ENCODE measurements around the gene RAB3A. TPM values are rescaled to one million over a fixed set of nuclear protein-coding genes. Genes with fewer than 3 reads are reported as not detected.
A peak's percentile ranks its signal among the peaks of the same experiment; 100 is the strongest.

The RAB3A gene
- polyA plus RNA-seq, 2 of the 4 experiments (the other 2 are of a cell fraction): 0.39 to 1.0 TPM

GRCh38 chr19:18192673-18193387 lies 11.0 kb downstream of the RAB3A start, which contains the start of gene MPV17L2 (continued):
- no peak for TF ChIP-seq RARB (CRISPR knock-in tag; IDR thresholded peaks at IDR 0.05)
- TF ChIP-seq, protein P1, sequence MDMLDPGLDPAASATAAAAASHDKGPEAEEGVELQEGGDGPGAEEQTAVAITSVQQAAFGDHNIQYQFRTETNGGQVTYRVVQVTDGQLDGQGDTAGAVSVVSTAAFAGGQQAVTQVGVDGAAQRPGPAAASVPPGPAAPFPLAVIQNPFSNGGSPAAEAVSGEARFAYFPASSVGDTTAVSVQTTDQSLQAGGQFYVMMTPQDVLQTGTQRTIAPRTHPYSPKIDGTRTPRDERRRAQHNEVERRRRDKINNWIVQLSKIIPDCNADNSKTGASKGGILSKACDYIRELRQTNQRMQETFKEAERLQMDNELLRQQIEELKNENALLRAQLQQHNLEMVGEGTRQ (IDR thresholded peaks at IDR 0.05): no peak
- 0 out of 2 replicates have a peak, but pooled peaks have one; percentile 36 for TF ChIP-seq ZSCAN20 (CRISPR knock-in tag; IDR thresholded peaks at IDR 0.05)
- TF ChIP-seq, protein P2, sequence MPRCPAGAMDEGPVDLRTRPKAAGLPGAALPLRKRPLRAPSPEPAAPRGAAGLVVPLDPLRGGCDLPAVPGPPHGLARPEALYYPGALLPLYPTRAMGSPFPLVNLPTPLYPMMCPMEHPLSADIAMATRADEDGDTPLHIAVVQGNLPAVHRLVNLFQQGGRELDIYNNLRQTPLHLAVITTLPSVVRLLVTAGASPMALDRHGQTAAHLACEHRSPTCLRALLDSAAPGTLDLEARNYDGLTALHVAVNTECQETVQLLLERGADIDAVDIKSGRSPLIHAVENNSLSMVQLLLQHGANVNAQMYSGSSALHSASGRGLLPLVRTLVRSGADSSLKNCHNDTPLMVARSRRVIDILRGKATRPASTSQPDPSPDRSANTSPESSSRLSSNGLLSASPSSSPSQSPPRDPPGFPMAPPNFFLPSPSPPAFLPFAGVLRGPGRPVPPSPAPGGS (IDR thresholded peaks at IDR 0.05): no peak
- TF ChIP-seq ATOH8 (CRISPR knock-in tag; IDR thresholded peaks at IDR 0.05; ENCODE audit: low read depth): peak; percentile 71; the same call in 1 of the 2 replicates
- TF ChIP-seq RAD21 (conservative IDR thresholded peaks at IDR 0.05 in 1 of 2, IDR thresholded peaks at IDR 0.05 in 1 of 2): no peak
- TF ChIP-seq POLR2A (IDR thresholded peaks at IDR 0.05; ENCODE audit: low read length): peak; percentile 61
- TF ChIP-seq MAFK (IDR thresholded peaks at IDR 0.05; ENCODE audit: partially characterized antibody): no peak
- TF ChIP-seq RNF2 (IDR thresholded peaks at IDR 0.05; ENCODE audit: borderline replicate concordance, low read depth): no peak
- no peak for TF ChIP-seq POLR2AphosphoS2 (conservative IDR thresholded peaks at IDR 0.05; ENCODE audit: low read length)
- no peak for TF ChIP-seq E2F6 (IDR thresholded peaks at IDR 0.05; ENCODE audit: borderline replicate concordance, low read depth)
- TF ChIP-seq, protein P3, sequence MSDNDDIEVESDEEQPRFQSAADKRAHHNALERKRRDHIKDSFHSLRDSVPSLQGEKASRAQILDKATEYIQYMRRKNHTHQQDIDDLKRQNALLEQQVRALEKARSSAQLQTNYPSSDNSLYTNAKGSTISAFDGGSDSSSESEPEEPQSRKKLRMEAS (IDR thresholded peaks at IDR 0.05): peak; percentile 35; the same call in 1 of the 2 replicates
- TF ChIP-seq EHMT2 (IDR thresholded peaks at IDR 0.05; ENCODE audit: low read depth): no peak
- TF ChIP-seq ZC3H11A (IDR thresholded peaks at IDR 0.05): no peak
- 0 out of 2 replicates have a peak, but pooled peaks have one; percentile 42 for TF ChIP-seq TFCP2L1 (CRISPR knock-in tag; IDR thresholded peaks at IDR 0.05)
- no peak for TF ChIP-seq MAZ (IDR thresholded peaks at IDR 0.05; ENCODE audit: borderline replicate concordance, low read depth, low read length)
- TF ChIP-seq HEYL (CRISPR knock-in tag; IDR thresholded peaks at IDR 0.05): peak; percentile 49; the same call in 1 of the 2 replicates
- peak; percentile 87; the same call in 1 of the 2 replicates for TF ChIP-seq ESRRA (IDR thresholded peaks at IDR 0.05; ENCODE audit: borderline replicate concordance, low read length)
- TF ChIP-seq JUN (IDR thresholded peaks at IDR 0.05): peak in 1 of 2 experiments; percentile 21; a peak in 1 of 5 replicates
- peak; percentile 60; the same call in 1 of the 2 replicates for TF ChIP-seq EHF (CRISPR knock-in tag; IDR thresholded peaks at IDR 0.05)
- TF ChIP-seq ZFP36 (IDR thresholded peaks at IDR 0.05; ENCODE audit: borderline replicate concordance, partially characterized antibody): no peak
- TF ChIP-seq, protein P4, sequence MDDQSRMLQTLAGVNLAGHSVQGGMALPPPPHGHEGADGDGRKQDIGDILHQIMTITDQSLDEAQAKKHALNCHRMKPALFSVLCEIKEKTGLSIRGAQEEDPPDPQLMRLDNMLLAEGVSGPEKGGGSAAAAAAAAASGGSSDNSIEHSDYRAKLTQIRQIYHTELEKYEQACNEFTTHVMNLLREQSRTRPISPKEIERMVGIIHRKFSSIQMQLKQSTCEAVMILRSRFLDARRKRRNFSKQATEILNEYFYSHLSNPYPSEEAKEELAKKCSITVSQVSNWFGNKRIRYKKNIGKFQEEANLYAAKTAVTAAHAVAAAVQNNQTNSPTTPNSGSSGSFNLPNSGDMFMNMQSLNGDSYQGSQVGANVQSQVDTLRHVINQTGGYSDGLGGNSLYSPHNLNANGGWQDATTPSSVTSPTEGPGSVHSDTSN (IDR thresholded peaks at IDR 0.05): peak; percentile 87
- no peak for TF ChIP-seq NR3C1 (IDR thresholded peaks at IDR 0.05)
- TF ChIP-seq, protein P5, sequence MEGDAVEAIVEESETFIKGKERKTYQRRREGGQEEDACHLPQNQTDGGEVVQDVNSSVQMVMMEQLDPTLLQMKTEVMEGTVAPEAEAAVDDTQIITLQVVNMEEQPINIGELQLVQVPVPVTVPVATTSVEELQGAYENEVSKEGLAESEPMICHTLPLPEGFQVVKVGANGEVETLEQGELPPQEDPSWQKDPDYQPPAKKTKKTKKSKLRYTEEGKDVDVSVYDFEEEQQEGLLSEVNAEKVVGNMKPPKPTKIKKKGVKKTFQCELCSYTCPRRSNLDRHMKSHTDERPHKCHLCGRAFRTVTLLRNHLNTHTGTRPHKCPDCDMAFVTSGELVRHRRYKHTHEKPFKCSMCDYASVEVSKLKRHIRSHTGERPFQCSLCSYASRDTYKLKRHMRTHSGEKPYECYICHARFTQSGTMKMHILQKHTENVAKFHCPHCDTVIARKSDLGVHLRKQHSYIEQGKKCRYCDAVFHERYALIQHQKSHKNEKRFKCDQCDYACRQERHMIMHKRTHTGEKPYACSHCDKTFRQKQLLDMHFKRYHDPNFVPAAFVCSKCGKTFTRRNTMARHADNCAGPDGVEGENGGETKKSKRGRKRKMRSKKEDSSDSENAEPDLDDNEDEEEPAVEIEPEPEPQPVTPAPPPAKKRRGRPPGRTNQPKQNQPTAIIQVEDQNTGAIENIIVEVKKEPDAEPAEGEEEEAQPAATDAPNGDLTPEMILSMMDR (IDR thresholded peaks at IDR 0.05): no peak
- no peak for TF ChIP-seq EP300 (IDR thresholded peaks at IDR 0.05)
- peak; percentile 94 for TF ChIP-seq RFX5 (IDR thresholded peaks at IDR 0.05)
- TF ChIP-seq PHF8 (IDR thresholded peaks at IDR 0.05; ENCODE audit: borderline replicate concordance, low read depth): no peak
- TF ChIP-seq ZNF302 (CRISPR knock-in tag; IDR thresholded peaks at IDR 0.05): no peak
- no peak for TF ChIP-seq CEBPB (IDR thresholded peaks at IDR 0.05)
- no peak for TF ChIP-seq KDM5A (IDR thresholded peaks at IDR 0.05)
- no peak for TF ChIP-seq HDAC2 (IDR thresholded peaks at IDR 0.05)
- no peak for TF ChIP-seq GATA3 (IDR thresholded peaks at IDR 0.05; ENCODE audit: borderline replicate concordance)
- TF ChIP-seq FOXS1 (CRISPR knock-in tag; IDR thresholded peaks at IDR 0.05): peak; percentile 60; the same call in 1 of the 2 replicates
- no peak for TF ChIP-seq CBX2 (IDR thresholded peaks at IDR 0.05; ENCODE audit: borderline replicate concordance, low read depth)
- TF ChIP-seq CHD4 (IDR thresholded peaks at IDR 0.05; ENCODE audit: borderline replicate concordance): no peak
- no peak for TF ChIP-seq KDM1A (IDR thresholded peaks at IDR 0.05; ENCODE audit: low read depth)
- no peak for TF ChIP-seq HOXA7 (CRISPR knock-in tag; IDR thresholded peaks at IDR 0.05)
- TF ChIP-seq, protein P6, sequence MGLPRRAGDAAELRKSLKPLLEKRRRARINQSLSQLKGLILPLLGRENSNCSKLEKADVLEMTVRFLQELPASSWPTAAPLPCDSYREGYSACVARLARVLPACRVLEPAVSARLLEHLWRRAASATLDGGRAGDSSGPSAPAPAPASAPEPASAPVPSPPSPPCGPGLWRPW (IDR thresholded peaks at IDR 0.05): no peak

All from A549 (cell line).